ENCODE results near the gene DAD1.
"Not testable (repeated sequence)": the region's sequence is repeated elsewhere in the genome, so short reads cannot be mapped to it uniquely, and the experiment has no call there.

Gene DAD1

GRCh38 chr14:22598099-22598895 is 9.3 kb upstream of the DAD1 start, which contains the start of gene ABHD4:
TSS of gene ABHD4 (plus strand) at chr14:22598300. CDS start at chr14:22598307, 7 bp downstream.
- DNase-seq = peak; percentile 4

DNA sequence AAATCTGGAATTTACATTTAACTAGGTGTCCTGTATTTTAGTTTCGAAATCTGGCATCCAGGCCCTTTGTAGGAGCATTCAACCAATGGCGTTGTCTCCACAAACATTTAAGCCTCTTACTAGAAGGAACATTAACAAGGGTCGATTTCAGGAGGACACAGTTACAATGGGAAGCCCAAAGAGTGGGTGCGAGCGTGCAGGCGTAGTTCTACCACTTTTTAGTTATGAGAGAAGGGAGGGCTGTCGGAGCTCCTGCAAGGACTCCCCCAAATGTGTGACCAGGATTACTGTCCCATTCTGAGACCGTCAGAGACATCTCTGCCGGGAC is 8.7 kb upstream of the DAD1 start:
- DNase-seq = no peak

DNA sequence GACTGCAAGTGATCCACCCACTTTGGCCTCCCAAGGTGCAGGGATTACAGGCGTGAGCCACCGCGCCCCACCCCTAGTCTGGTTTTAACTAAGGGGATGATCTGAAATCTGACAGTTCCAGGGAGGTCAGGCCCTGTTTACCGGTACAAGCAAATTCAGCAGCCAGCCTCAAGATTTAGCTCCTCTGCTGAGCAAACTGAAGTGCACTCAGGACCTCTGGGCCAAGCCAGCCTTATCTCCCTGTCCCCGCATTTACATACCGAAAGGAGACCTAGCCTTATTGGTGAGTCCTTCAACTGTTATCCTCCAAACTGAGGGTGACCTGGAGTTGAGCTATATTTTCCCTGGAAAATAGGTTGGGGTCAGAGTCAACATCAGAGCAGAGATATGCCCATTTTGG is 8.2 kb upstream of the DAD1 start:
- no peak for DNase-seq

DNA sequence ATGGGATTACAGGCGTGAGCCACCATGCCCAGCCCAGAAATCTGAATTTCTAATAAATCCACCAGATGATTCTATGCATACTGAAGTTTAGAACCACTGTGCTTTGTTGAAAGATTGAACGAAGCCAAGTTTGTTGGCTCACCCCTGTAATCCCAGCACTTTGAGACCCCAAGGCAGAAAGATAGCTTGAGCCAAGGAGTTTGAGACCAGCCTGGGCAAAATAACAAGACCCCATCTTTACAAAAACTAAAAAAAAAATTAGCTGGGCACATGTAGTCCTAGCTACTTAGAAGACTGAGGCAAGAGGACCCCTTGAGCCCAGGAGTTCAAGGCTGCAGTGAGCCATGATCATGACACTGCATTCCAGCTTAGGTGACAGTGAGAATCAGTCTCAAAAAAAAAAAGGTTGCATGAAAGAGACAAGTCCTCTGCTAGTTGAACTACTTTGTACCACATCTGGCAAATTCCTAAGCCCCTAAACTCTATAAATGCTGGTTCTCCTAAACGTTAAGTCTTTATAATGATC is 7.4 kb upstream of the DAD1 start:
- DNase-seq = no peak

DNA sequence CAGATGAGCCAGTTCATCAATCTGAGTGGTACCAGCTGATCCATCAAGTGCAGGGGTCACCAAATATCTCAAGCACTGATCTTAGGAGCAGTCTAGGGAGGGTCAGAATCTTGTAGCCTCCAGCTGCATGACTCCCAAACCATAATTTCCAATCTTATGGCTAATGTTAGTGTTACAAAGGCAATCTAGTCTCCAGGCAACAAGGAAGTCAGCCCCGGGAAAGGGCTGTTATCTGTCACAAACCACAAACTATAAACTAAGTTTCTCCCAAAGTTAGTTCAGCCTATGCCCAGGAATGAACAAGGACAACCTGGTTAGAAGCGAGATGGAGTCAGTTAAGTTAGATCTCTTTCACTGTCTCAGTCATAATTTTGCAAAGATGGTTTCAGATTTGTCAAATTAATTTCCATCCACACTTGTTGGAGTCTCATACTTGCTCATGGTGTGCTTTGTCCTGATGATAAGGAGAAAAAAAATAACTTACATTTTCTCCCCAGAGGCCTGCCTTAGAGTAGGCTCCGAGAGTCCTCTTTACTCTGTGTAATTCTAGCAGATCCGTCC is 5.2 kb upstream of the DAD1 start:
- DNase-seq = no peak

- no peak for DNase-seq
Observed at GRCh38 chr14:22593601-22594000, 4.6 kb upstream of the DAD1 start.

GRCh38 chr14:22593189-22593588 is 4.2 kb upstream of the DAD1 start:
- no peak for DNase-seq

- DNase-seq = no peak
Observed at GRCh38 chr14:22588526-22589095, 413 bp downstream of the DAD1 start.

DNA sequence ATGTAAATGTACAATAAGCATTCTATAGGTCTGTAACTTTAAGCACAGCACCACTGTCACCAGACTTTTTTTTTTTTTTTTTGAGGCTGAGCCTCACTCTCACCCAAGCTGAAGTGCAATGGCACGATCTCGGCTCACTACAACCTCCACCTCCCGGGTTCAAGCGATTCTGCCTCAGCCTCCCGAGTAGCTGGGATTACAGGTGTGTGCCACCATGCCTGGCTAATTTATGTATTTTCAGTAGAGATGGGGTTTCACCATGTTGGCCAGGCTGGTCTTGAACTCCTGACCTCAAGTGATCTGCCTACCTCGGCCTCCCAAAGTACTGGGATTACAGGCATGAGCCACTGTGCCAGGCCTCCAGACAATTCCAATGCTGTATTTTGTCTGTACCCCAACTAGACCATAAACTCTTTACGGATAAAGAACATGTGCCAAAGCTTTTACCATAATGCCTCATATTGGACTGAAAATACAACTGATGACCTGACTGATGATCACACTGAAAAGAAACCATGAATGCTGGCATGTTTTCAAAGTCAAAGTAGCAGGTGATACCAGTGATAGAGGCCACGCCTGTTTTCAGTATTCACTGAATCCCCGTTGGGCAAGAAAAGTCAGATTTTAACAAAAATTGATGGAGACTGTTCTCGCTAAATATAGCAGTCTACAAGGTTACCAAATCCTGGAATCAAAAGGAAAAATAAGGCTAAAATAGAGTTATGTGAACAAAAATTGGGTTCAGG is 1.2 kb downstream of the DAD1 start:
- not testable (repeated sequence) for DNase-seq

DNA sequence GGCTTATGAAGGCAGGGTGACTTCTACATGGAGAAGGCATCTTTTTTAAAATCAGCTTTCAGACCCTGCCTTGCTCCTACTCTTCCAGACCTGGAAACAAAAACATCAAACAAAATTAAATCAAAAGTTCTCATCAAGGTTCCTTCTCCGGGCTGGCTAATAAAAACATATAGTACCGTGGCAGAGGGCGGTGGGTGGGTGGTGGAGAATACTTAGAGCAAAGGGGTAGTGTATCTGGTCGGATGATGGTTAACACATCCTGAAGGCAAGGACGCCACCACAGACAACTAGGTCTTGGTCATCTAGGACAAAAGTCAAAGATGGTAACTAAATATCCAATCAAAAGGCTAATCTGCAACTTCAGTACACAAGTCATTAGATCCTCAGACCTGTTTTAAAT is 1.8 kb downstream of the DAD1 start:
- DNase-seq = no peak

- no peak for DNase-seq
Observed at GRCh38 chr14:22583994-22584393, 5.0 kb downstream of the DAD1 start.

- no peak for DNase-seq
Observed at GRCh38 chr14:22580625-22581024, 8.4 kb downstream of the DAD1 start.

DNA sequence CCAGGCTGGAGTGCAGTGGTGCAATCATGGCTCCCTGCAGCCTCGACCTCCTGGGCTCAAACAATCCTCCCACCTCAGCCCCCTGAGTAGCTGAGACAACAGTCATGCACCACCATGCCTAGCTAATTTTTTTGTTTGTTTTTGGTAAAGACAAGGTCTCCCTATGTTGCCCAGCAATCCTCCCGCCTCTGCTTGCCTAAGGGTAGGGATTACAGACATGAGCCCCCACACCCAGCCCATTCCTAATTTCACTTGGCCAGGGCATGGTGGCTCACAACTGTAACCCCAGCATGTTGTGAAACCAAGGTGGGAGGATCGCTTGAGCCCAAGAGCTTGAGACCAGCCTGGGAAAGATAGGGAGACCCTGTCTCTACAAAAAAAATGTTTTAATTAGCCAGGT is 9.1 kb downstream of the DAD1 start:
- no peak for DNase-seq

DNA sequence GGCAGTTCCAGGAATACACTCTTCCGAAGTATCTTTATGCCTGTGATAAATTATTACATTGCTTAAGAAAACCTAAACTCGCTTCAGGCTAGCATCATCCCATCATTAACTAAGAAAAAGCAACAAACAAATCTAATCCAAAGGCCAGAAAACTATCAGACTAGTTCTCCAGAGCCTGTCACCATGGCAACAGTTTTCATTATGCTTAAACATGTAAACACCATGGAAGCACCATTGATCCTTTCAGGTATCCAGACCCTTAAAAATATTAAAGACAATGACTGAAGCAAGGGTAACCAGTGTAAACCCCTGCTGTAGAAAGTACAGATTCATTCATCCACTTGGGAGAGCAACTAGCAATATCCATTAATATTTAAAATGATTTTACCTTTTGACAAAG is 9.8 kb downstream of the DAD1 start:
- DNase-seq = no peak

DNA sequence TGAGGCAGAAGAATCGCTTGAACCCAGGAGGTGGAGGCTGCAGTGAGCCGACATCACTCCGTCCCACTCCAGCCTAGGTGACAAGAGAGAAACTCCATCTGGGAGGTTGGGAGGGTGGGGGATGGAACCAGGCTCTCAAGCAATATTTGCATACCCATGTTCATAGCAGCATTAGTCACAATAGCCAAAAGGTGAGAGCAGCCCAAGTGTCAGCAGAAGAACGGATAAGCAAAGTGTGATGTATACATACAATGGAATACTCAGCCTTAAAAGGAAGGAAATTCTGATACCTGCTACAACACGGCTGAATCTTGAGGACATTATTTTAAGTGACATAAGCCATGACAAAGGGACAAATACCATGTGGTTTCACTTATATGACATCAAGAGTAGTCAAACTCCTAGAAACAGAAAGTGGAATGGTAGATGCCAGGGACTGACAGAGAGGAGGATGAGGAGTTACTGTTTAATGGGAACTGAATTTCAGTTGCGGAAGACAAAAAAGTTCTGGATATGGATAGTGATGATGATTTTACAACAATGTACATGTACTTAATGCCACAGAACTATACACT is 11.6 kb downstream of the DAD1 start:
- no peak for DNase-seq

DNA sequence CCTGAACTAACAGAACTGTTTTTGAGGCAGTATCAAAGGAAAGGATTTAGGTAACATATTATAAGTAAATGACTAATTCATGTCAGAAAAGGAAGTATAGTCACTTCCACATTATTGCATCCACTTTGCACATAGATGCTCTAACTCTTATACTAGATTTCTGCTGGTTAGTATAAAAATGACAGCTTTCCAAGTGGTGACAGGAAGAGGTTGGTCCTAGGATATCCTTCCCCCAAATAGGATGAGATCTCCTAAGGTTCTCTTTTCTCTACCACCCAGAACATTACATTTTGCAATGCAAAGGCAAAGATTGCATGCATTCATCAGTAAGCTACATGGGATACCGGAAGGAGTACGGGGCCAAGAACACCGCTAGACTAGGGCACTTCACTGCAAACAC is 15.2 kb downstream of the DAD1 start:
- no peak for DNase-seq

DNA sequence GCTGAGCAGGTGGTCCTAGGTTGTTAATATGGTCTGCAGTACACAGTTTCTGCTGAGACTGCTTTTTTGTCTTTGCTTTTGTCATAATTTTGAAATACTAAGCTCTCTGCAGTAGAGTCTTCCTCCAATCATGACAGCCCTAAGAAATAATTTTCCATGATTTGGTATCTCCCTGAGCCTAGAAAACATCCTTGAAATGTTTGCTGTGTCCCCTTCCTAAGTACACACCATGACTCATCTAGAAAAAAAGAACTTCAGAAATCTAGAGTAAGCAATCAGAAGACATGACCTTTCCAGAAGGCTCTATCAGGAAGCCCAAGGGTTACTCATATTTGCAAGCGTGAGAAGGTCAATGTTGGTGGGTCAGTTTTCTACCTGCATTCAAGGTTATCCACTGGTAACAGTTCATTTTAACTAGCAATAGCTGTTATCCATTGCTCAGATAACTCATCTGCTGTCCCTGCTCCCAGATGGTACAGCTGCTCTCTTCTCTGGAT is 16.4 kb downstream of the DAD1 start:
- no peak for DNase-seq

DNA sequence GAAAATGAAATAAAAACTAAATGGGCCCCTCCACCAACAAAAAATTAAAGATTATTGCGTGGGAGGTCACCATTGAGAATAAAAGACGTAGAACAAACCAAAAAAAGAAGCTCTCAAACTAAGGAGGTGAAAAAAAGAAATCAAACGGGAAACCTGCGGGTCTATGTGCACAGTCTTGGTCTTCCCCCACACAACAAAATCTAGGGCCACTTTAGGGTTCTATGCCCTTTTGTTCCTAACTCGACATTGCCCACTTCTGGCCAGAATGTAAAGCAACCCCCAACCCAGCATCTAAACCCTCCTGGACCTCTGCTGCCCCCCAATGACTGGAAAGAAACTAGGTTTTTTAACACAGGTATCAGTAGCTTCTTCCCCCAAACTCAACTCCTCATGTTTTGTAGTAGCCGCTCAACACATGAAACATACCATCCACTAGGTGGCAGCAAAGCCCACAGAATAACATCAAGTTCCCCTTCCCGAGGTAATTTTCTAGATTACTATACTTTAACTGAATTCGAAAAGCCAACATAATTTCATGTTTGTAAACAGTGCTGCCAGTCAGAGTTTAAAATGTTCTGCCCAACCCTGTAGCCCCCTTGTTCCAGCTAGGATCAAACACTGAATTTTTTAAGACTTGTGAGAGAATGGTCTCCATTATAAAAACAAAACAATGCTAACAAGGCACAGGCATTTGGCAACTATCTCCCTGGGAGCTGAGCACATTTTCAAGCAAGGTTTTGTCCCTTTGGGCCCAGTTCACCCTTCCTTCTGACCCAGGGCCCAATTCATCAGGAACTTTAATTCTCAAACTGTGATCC is 18.7 kb downstream of the DAD1 start:
- DNase-seq = peak; percentile 60

DNA sequence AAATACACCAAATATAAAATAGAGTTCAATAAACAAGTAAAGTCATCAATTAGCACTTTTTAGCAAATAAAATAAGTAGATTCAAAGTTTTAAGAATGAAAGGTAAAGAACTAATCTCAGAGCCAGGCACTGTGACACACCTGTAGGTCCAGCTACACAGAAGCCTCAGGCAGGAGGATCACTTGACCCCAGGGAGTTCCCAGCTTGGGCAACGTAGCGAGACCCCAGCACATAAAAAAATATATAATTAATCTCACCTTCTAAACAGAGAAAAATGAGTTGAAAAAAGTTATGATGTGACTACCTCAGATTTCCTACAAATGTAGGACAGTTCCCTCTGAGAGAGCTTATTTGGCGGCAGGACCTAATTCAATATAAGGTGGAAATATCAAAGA is 19.3 kb downstream of the DAD1 start:
- no peak for DNase-seq

DNA sequence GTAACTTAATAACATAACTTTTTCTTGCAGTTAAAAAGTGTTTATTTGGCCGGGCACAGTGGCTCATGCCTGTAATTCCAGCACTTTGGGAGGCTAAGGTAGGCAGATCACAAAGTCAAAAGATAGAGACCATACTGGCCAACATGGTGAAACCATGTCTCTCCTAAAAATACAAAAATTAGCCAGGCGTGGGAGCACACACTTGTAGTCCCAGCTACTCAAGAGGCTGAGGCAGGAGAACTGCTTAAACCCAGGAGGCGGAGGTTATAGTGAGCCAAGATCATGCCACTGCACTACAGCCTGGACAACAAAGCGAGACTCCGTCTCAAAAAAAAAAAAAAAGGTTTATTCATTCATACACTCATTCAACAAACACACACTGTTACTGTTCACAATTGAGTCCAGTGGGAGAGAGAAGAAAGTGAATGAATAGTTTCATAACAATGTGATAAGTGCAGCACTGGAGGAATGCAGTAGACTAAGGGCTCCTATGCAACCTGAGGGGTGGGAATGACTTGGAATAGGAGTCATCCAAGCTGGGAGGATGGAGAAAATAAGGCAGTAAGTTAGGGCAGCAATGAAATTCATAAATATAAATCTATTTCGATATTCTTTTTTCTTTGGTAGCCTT is 19.8 kb downstream of the DAD1 start:
- no peak for DNase-seq

DNA sequence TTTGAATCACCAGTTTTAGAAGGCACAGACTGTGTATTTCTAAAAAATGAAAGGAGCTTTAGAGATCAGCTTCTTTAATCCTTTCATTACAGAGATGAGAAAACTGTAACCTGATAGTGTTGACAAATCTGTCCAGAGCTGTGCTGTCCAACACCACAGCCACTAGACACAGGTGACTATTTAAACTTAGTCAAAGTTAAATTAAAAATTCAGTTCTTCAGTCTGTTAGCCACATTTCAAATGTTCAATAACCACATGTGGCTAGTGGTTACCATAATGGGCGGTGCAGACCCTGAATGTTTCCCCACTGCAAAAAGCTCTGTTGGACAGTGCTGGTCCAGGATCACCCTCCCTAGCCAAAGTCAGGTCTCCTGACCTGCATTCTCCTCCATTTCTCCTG is 21.6 kb downstream of the DAD1 start:
- no peak for DNase-seq

GRCh38 chr14:22566845-22567244 is 22.2 kb downstream of the DAD1 start:
- no peak for DNase-seq

Measured in COR-L47 (cell line).